Measurements from ENCODE around the gene MYOF.

GRCh38 chr10:93370961-93371360 is 111.2 kb downstream of the MYOF start:
- TF ChIP-seq CTCF (conservative IDR thresholded peaks at IDR 0.05 in 1 of 2, IDR thresholded peaks at IDR 0.05 in 1 of 2; ENCODE audit: extremely low read depth in 1 of 2, insufficient read depth in 1 of 2, low read depth in 1 of 2, low read length in 2 of 2) (no peak), EZH2 (IDR thresholded peaks at IDR 0.05; ENCODE audit: borderline replicate concordance, low read length) (no peak)
